Fibroblast of peridontal ligament (primary cell): ENCODE measurements around the gene MRPL51.

Experiments used
- DNase-seq: peaks from one replicate; pipeline ENCODE4 v3.0.0-alpha.2; 2010; ENCODE audit errors: extremely low read depth

The MRPL51 gene

GRCh38 chr12:6492838-6493496 lies at the start of gene MRPL51:
Gene MRPL51, minus strand, starts transcription at chr12:6493262. Its CDS starts 126 bp downstream, at chr12:6493136.
- DNase-seq = peak; percentile 90

GRCh38 chr12:6542209-6543009 lies 49.3 kb upstream of the MRPL51 start:
- no peak for DNase-seq

- no peak for DNase-seq
Observed at GRCh38 chr12:6541371-6542165, 48.5 kb upstream of the MRPL51 start.

GRCh38 chr12:6540181-6540877 lies 47.3 kb upstream of the MRPL51 start:
- peak; percentile 88 for DNase-seq

GRCh38 chr12:6539707-6540134 lies 46.7 kb upstream of the MRPL51 start:
- no peak for DNase-seq

- peak; percentile 13 for DNase-seq
Observed at GRCh38 chr12:6539314-6539682, 46.2 kb upstream of the MRPL51 start.

GRCh38 chr12:6538420-6539313 lies 45.6 kb upstream of the MRPL51 start:
- DNase-seq = peak; percentile 33

GRCh38 chr12:6537580-6538419 lies 44.7 kb upstream of the MRPL51 start:
- DNase-seq = peak; percentile 86

- peak; percentile 3 for DNase-seq
Observed at GRCh38 chr12:6536894-6537579, 44.0 kb upstream of the MRPL51 start.

GRCh38 chr12:6535960-6536847 lies 43.1 kb upstream of the MRPL51 start:
- peak; percentile 10 for DNase-seq

GRCh38 chr12:6535697-6535946 lies 42.6 kb upstream of the MRPL51 start:
- no peak for DNase-seq

GRCh38 chr12:6534945-6535696 lies 42.1 kb upstream of the MRPL51 start:
- peak; percentile 58 for DNase-seq

- DNase-seq = no peak
Observed at GRCh38 chr12:6534695-6534944, 41.6 kb upstream of the MRPL51 start.

GRCh38 chr12:6533923-6534694 lies 41.0 kb upstream of the MRPL51 start, which contains the start of gene GAPDH:
Gene GAPDH, plus strand, starts transcription at chr12:6534517. Its CDS starts 316 bp downstream, at chr12:6534833.
- peak; percentile 94 for DNase-seq

- no peak for DNase-seq
Observed at GRCh38 chr12:6533653-6533922, 40.5 kb upstream of the MRPL51 start.

- DNase-seq = peak; percentile 43
Observed at GRCh38 chr12:6532927-6533652, 40.0 kb upstream of the MRPL51 start.
